ENCODE data around the gene SH2D7. TPM values are rescaled to one million over a fixed set of nuclear protein-coding genes. Genes with fewer than 3 reads are reported as not detected.

SH2D7 gene
- total RNA-seq, result not detected

- peak in 1 of 2 donors; percentile 54 for DNase-seq (ENCODE audit: low spot score in 2 of 2)
- WGBS, result 81% methylated on average over 6 of the region's 11 CpGs
- no peaks in the 10 kb centered on the region for H3K9me3 ChIP-seq
- no peak within 1 kb of the TSS for H3K27ac ChIP-seq
- peaks cover 13% of the 10 kb centered on the region for H3K4me1 ChIP-seq
- no peaks in the 10 kb centered on the region for H3K27me3 ChIP-seq
- TF ChIP-seq CTCF (IDR thresholded peaks at IDR 0.05) (no peak), POLR2AphosphoS5 (IDR thresholded peaks at IDR 0.05) (no peak), EP300 (IDR thresholded peaks at IDR 0.05) (no peak), POLR2A (IDR thresholded peaks at IDR 0.05) (no peak)
- no peak within 1 kb of the TSS for H3K4me3 ChIP-seq
- no peaks in the 10 kb centered on the region for H3K36me3 ChIP-seq
Observed at GRCh38 chr15:78092261-78093041, at the start of gene SH2D7. Gene SH2D7, plus strand, starts transcription at chr15:78092561. Its CDS starts 24 bp downstream, at chr15:78092585.

GRCh38 chr15:78044407-78045155 lies 47.8 kb upstream of the SH2D7 start:
- Histone ChIP-seq H3K36me3 (peaks cover 25% of the 10 kb centered on the region), H3K27ac (peak overlapping the region; percentile 14), H3K9me3 (no peaks in the 10 kb centered on the region), H3K4me3 (no peak overlapping the region), H3K27me3 (no peaks in the 10 kb centered on the region), H3K4me1 (peaks cover 59% of the 10 kb centered on the region)
- no peak for DNase-seq (ENCODE audit: low spot score in 2 of 2)
- TF ChIP-seq EP300 (IDR thresholded peaks at IDR 0.05), result no peak
- no peak for TF ChIP-seq POLR2AphosphoS5 (IDR thresholded peaks at IDR 0.05)
- TF ChIP-seq CTCF (IDR thresholded peaks at IDR 0.05), result no peak
- TF ChIP-seq POLR2A (IDR thresholded peaks at IDR 0.05), result no peak
- 58% methylated on average over 5 of the region's 5 CpGs for WGBS

- no peak for DNase-seq (ENCODE audit: low spot score in 2 of 2)
- H3K4me3 ChIP-seq, result no peak overlapping the region
- 88% methylated on average over 1 of the region's 1 CpG for WGBS
- H3K27ac ChIP-seq, result no peak overlapping the region
- H3K4me1 ChIP-seq, result peaks cover 61% of the 10 kb centered on the region
- no peak for TF ChIP-seq CTCF (IDR thresholded peaks at IDR 0.05)
- TF ChIP-seq POLR2A (IDR thresholded peaks at IDR 0.05), result no peak
- no peak for TF ChIP-seq POLR2AphosphoS5 (IDR thresholded peaks at IDR 0.05)
- no peak for TF ChIP-seq EP300 (IDR thresholded peaks at IDR 0.05)
- H3K9me3 ChIP-seq, result no peaks in the 10 kb centered on the region
- no peaks in the 10 kb centered on the region for H3K27me3 ChIP-seq
- peaks cover 25% of the 10 kb centered on the region for H3K36me3 ChIP-seq
Observed at GRCh38 chr15:78045189-78045588, 47.2 kb upstream of the SH2D7 start.

- H3K36me3 ChIP-seq, result peaks cover 22% of the 10 kb centered on the region
- TF ChIP-seq CTCF (IDR thresholded peaks at IDR 0.05) (no peak), POLR2AphosphoS5 (IDR thresholded peaks at IDR 0.05) (no peak), EP300 (IDR thresholded peaks at IDR 0.05) (no peak), POLR2A (IDR thresholded peaks at IDR 0.05) (no peak)
- no peak for DNase-seq (ENCODE audit: low spot score in 2 of 2)
- WGBS, result 71% methylated on average over 5 of the region's 5 CpGs
- no peaks in the 10 kb centered on the region for H3K27me3 ChIP-seq
- H3K4me3 ChIP-seq, result no peak overlapping the region
- H3K9me3 ChIP-seq, result no peaks in the 10 kb centered on the region
- H3K27ac ChIP-seq, result peak overlapping the region; percentile 72
- H3K4me1 ChIP-seq, result peaks cover 71% of the 10 kb centered on the region
Observed at GRCh38 chr15:78046796-78047341, 45.5 kb upstream of the SH2D7 start.
